NCI-H2029 treated with DMSO at 0.1 percent for 48 hours (cell line): Measurements from ENCODE around the gene CLCNKA.
"Not testable (repeated sequence)": the region's sequence is repeated elsewhere in the genome, so short reads cannot be mapped to it uniquely, and the experiment has no call there.

ENCODE experiments used
- DNase-seq: peaks from one replicate; lab custom pipeline; 2025; lab: John Stamatoyannopoulos, UW

CLCNKA gene

GRCh38 chr1:15997637-15998280 lies 24.1 kb upstream of the CLCNKA start:
- DNase-seq, result no peak

- DNase-seq, result no peak
These were observed 22.9 kb upstream of the CLCNKA start for GRCh38 chr1:15998929-15999328.

- not testable (repeated sequence) for DNase-seq
These were observed 20.6 kb upstream of the CLCNKA start for GRCh38 chr1:16001274-16001673.

- DNase-seq, result no peak
These were observed 16.2 kb upstream of the CLCNKA start for GRCh38 chr1:16005597-16005996.

- no peak for DNase-seq
These were observed 15.8 kb upstream of the CLCNKA start for GRCh38 chr1:16006010-16006409.

GRCh38 chr1:16006552-16007485 lies 15.0 kb upstream of the CLCNKA start:
- no peak for DNase-seq

GRCh38 chr1:16007671-16008341 lies 14.0 kb upstream of the CLCNKA start:
- no peak for DNase-seq

- no peak for DNase-seq
These were observed 12.8 kb upstream of the CLCNKA start for GRCh38 chr1:16009030-16009460.

GRCh38 chr1:16009678-16010077 lies 12.2 kb upstream of the CLCNKA start:
- no peak for DNase-seq

- no peak for DNase-seq
These were observed 11.0 kb upstream of the CLCNKA start for GRCh38 chr1:16010837-16011236.

- no peak for DNase-seq
These were observed 9.8 kb upstream of the CLCNKA start for GRCh38 chr1:16011936-16012589.

- no peak for DNase-seq
These were observed 9.1 kb upstream of the CLCNKA start for GRCh38 chr1:16012590-16013219.

- DNase-seq, result no peak
These were observed 8.5 kb upstream of the CLCNKA start for GRCh38 chr1:16013220-16013907.

- DNase-seq, result no peak
These were observed 8.0 kb upstream of the CLCNKA start for GRCh38 chr1:16013908-16014258.

GRCh38 chr1:16014509-16015482 lies 7.0 kb upstream of the CLCNKA start:
- DNase-seq, result no peak

- no peak for DNase-seq
These were observed 6.3 kb upstream of the CLCNKA start for GRCh38 chr1:16015491-16015890.

- no peak for DNase-seq
These were observed 5.6 kb upstream of the CLCNKA start for GRCh38 chr1:16015960-16016901.

GRCh38 chr1:16017076-16017460 lies 4.8 kb upstream of the CLCNKA start:
- DNase-seq, result no peak
